ENCODE results near the gene CTAG2.

- no peak for TF ChIP-seq POLR2A (IDR thresholded peaks at IDR 0.05)
- TF ChIP-seq CTCF (IDR thresholded peaks at IDR 0.05): no peak
These were observed 3.9 kb upstream of the CTAG2 start for GRCh38 chrX:154657226-154657805.

Measured in heart left ventricle (tissue), 13 donors.